H1 (cell line): ENCODE results near the gene MRPL16. TPM values are rescaled to one million over a fixed set of nuclear protein-coding genes. Genes with fewer than 3 reads are reported as not detected.

Experiments used
- CTCF ChIA-PET: fragments of 300-600 bp; sonication (Branson Sonifier 250); formaldehyde crosslinking; loops from one replicate; lab custom pipeline; 2021; ENCODE audit not compliant: partially characterized antibody; lab: Charles Lee
- POLR2A ChIA-PET: fragments of 300-600 bp; sonication (Branson Sonifier 250); formaldehyde crosslinking; loops from one replicate; lab custom pipeline; 2021; ENCODE audit warnings: inconsistent platforms; ENCODE audit not compliant: partially characterized antibody; lab: Charles Lee
- DNase-seq, 2 experiments: peaks; one replicate each; pipeline versions ENCODE4 v3.0.0 to v3.0.0-alpha.2; 2010 to 2022; ENCODE audit warnings: low spot score in 2 of 2, low read depth in 1 of 2, mixed read lengths in 1 of 2
- FAIRE-seq: peaks from 2 replicates; lab custom pipeline; 2011; peaks lifted over from hg19 to GRCh38; lab: Jason Lieb, UNC
- H2AFZ ChIP-seq: 2 replicates; pipeline ENCODE4 v1.8.1; 2012; ENCODE audit warnings: low read length, inconsistent platforms
- H2AK5ac ChIP-seq: 2 replicates; pipeline ENCODE4 v1.6.1; 2013; ENCODE audit warnings: low read depth, low read length
- H2BK120ac ChIP-seq: replicated peaks from 2 replicates; pipeline ENCODE3; 2013; ENCODE audit warnings: low read depth, low read length, inconsistent platforms
- H2BK12ac ChIP-seq: 2 replicates; pipeline ENCODE4 v1.6.1; 2013; ENCODE audit warnings: low read depth, low read length
- H2BK15ac ChIP-seq: 2 replicates; pipeline ENCODE4 v1.6.1; 2013; ENCODE audit warnings: low read length
- H2BK20ac ChIP-seq: 2 replicates; pipeline ENCODE4 v1.6.1; 2013; ENCODE audit warnings: low read length
- H2BK5ac ChIP-seq: 2 replicates; pipeline ENCODE4 v1.6.1; 2013; ENCODE audit warnings: low read depth, low read length
- H3K14ac ChIP-seq: 2 replicates; pipeline ENCODE4 v1.6.1; 2013; ENCODE audit warnings: inconsistent platforms; ENCODE audit not compliant: insufficient read length
- H3K18ac ChIP-seq: 2 replicates; pipeline ENCODE4 v1.6.1; 2013; ENCODE audit warnings: low read length; ENCODE audit errors: extremely low read depth
- H3K23ac ChIP-seq: 2 replicates; pipeline ENCODE4 v1.6.1; 2013; ENCODE audit warnings: inconsistent platforms; ENCODE audit not compliant: insufficient read length
- H3K23me2 ChIP-seq: 2 replicates; pipeline ENCODE4 v1.6.1; 2013; ENCODE audit warnings: low read depth, low read length
- H3K27ac ChIP-seq: 2 replicates; pipeline ENCODE4 v1.6.1; 2011; ENCODE audit warnings: low read depth, low read length, inconsistent platforms
- H3K27me3 ChIP-seq, 4 experiments: replicated peaks in 1 of 4; 1 replicate in 1 of 4; 2 replicates in 3 of 4; pipeline versions ENCODE4 v1.6.1 to v1.8.1; 2011 to 2013; ENCODE audit warnings: low read length in 3 of 4, mild to moderate bottlenecking in 3 of 4, inconsistent platforms in 2 of 4, mixed read lengths in 2 of 4, moderate library complexity in 1 of 4; ENCODE audit not compliant: control insufficient read depth in 3 of 4, insufficient read depth in 3 of 4; ENCODE audit errors: extremely low read depth in 1 of 4
- H3K36me3 ChIP-seq, 4 experiments: 2 replicates each; pipeline versions ENCODE4 v1.6.1 to v1.8.1; 2011 to 2013; ENCODE audit warnings: mild to moderate bottlenecking in 4 of 4, low read length in 3 of 4, moderate library complexity in 2 of 4, control low read depth in 1 of 4, inconsistent platforms in 1 of 4; ENCODE audit not compliant: insufficient read depth in 4 of 4, control insufficient read depth in 2 of 4
- H3K4ac ChIP-seq: replicated peaks from 2 replicates; pipeline ENCODE3; 2013; ENCODE audit warnings: low read length, low read depth, mixed read lengths, inconsistent platforms; ENCODE audit not compliant: insufficient read length
- H3K4me1 ChIP-seq, 4 experiments: replicated peaks in 1 of 4; 1 replicate in 1 of 4; 2 replicates in 3 of 4; pipeline versions ENCODE4 v1.6.1 to v1.8.1; 2011 to 2013; ENCODE audit warnings: low read length in 3 of 4, inconsistent platforms in 2 of 4, mixed read lengths in 1 of 4; ENCODE audit not compliant: insufficient read depth in 4 of 4, control insufficient read depth in 3 of 4
- H3K4me2 ChIP-seq, 2 experiments: 2 replicates each; pipeline versions ENCODE4 v1.6.1 to v1.8.1; 2011 to 2013; ENCODE audit warnings: low read depth in 2 of 2, low read length in 2 of 2, control low read depth in 1 of 2, inconsistent platforms in 1 of 2, mild to moderate bottlenecking in 1 of 2; ENCODE audit not compliant: insufficient read depth in 1 of 2
- H3K4me3 ChIP-seq, 4 experiments: fragments of 200-600, 300-600 bp in 1 of 4; sonication (generic), shearing (Covaris generic), sonication (Bioruptor Twin) in 1 of 4; 2 replicates each; pipeline versions ENCODE4 v1.5.1 to v1.8.1; 2011 to 2016; ENCODE audit warnings: low read length in 4 of 4, low read depth in 3 of 4, control low read depth in 2 of 4, inconsistent platforms in 2 of 4, mild to moderate bottlenecking in 2 of 4, mixed read lengths in 1 of 4, moderate library complexity in 1 of 4; ENCODE audit not compliant: insufficient read depth in 2 of 4; ENCODE audit errors: extremely low read depth in 1 of 4
- H3K56ac ChIP-seq: replicated peaks from 2 replicates; pipeline ENCODE3; 2013; ENCODE audit warnings: low read depth, mild to moderate bottlenecking, mixed read lengths, low read length, inconsistent platforms; ENCODE audit not compliant: insufficient read length
- H3K79me1 ChIP-seq: 2 replicates; pipeline ENCODE4 v1.6.1; 2013; ENCODE audit warnings: low read depth, low read length, control low read depth
- H3K79me2 ChIP-seq, 2 experiments: 2 replicates each; pipeline versions ENCODE4 v1.6.1 to v1.8.1; 2012 to 2013; ENCODE audit warnings: low read length in 2 of 2, mild to moderate bottlenecking in 2 of 2, inconsistent platforms in 1 of 2; ENCODE audit not compliant: insufficient read depth in 2 of 2, control insufficient read depth in 1 of 2
- H3K9ac ChIP-seq, 4 experiments: replicated peaks in 1 of 4; 1 replicate in 1 of 4; 2 replicates in 3 of 4; pipeline versions ENCODE4 v1.6.1 to v1.8.1; 2011 to 2013; ENCODE audit warnings: low read depth in 3 of 4, low read length in 3 of 4, control low read depth in 2 of 4, mild to moderate bottlenecking in 2 of 4, moderate library complexity in 2 of 4, inconsistent platforms in 1 of 4; ENCODE audit errors: extremely low read depth in 1 of 4
- H3K9me3 ChIP-seq, 2 experiments: 2 replicates each; pipeline versions ENCODE4 v1.6.1 to v1.8.1; 2012 to 2013; ENCODE audit warnings: mild to moderate bottlenecking in 2 of 2, moderate library complexity in 2 of 2, control low read depth in 1 of 2, inconsistent platforms in 1 of 2, low read depth in 1 of 2, low read length in 1 of 2, mixed read lengths in 1 of 2; ENCODE audit not compliant: insufficient read depth in 2 of 2
- H4K20me1 ChIP-seq, 2 experiments: replicated peaks in 1 of 2; 2 replicates each; pipeline versions ENCODE3 to v1.8.1; 2011 to 2013; ENCODE audit warnings: inconsistent platforms in 2 of 2, low read length in 2 of 2, mild to moderate bottlenecking in 1 of 2; ENCODE audit not compliant: insufficient read depth in 2 of 2, control insufficient read depth in 1 of 2
- H4K5ac ChIP-seq: 2 replicates; pipeline ENCODE4 v1.6.1; 2013; ENCODE audit warnings: low read length, low read depth, mixed read lengths, inconsistent platforms; ENCODE audit not compliant: insufficient read length
- H4K8ac ChIP-seq: 2 replicates; pipeline ENCODE4 v1.8.0; 2013; ENCODE audit warnings: mild to moderate bottlenecking, moderate library complexity, low read length, inconsistent platforms; ENCODE audit not compliant: insufficient read depth; ENCODE audit errors: extremely low read depth
- H4K91ac ChIP-seq: replicated peaks from 2 replicates; pipeline ENCODE3; 2013; ENCODE audit warnings: low read length, mixed read lengths, inconsistent platforms; ENCODE audit not compliant: insufficient read length
- CBX8 ChIP-seq: fragments of 300-800, 300-1000 bp; sonication (generic); IDR thresholded peaks from 2 replicates; pipeline ENCODE4 v1.7.1; 2016; ENCODE audit warnings: low read depth, low read length, borderline replicate concordance
- CTCF ChIP-seq, 3 experiments: IDR thresholded peaks; 1 replicate in 2 of 3; 2 replicates in 1 of 3; pipeline versions ENCODE4 v1.5.1 to v1.6.1; 2011; ENCODE audit warnings: low read length in 3 of 3, mild to moderate bottlenecking in 3 of 3, inconsistent platforms in 2 of 3, low read depth in 1 of 3, moderate library complexity in 1 of 3; ENCODE audit not compliant: insufficient read depth in 1 of 3; ENCODE audit errors: control extremely low read depth in 1 of 3
- HDAC2 ChIP-seq, 2 experiments: fragments of 300-600 bp in 1 of 2; sonication (generic) in 1 of 2; IDR thresholded peaks; 2 replicates each; pipeline ENCODE4 v1.6.1; 2011 to 2012; ENCODE audit warnings: low read depth in 2 of 2, low read length in 2 of 2, mild to moderate bottlenecking in 2 of 2, moderate library complexity in 2 of 2, borderline replicate concordance in 1 of 2, inconsistent platforms in 1 of 2
- HDAC6 ChIP-seq: IDR thresholded peaks from one replicate; pipeline ENCODE4 v1.7.1; 2012; ENCODE audit warnings: low read depth, mild to moderate bottlenecking, inconsistent platforms, low read length, moderate library complexity
- KDM5A ChIP-seq: fragments of 200-600 bp; IDR thresholded peaks from 2 replicates; pipeline ENCODE4 v1.7.1; 2012; ENCODE audit warnings: mild to moderate bottlenecking, low read length, inconsistent platforms, mixed read lengths
- NRF1 ChIP-seq: IDR thresholded peaks from 2 replicates; pipeline ENCODE4 v1.6.1; 2011; ENCODE audit warnings: mild to moderate bottlenecking, low read depth, low read length, improper control_type of control experiment
- SIX5 ChIP-seq: IDR thresholded peaks from 2 replicates; pipeline ENCODE4 v1.6.1; 2011; ENCODE audit warnings: mild to moderate bottlenecking, low read depth, low read length
- SP2 ChIP-seq: IDR thresholded peaks from 2 replicates; pipeline ENCODE4 v1.6.1; 2012; ENCODE audit warnings: mild to moderate bottlenecking, low read length, inconsistent platforms
- SUZ12 ChIP-seq: fragments of 200-600 bp; sonication (generic); IDR thresholded peaks from 2 replicates; pipeline ENCODE4 v1.6.1; 2012; ENCODE audit warnings: mild to moderate bottlenecking, inconsistent platforms, low read length, moderate library complexity, mixed read lengths
- TBP ChIP-seq: IDR thresholded peaks from 2 replicates; pipeline ENCODE4 v1.6.1; 2011; ENCODE audit warnings: low read depth, low read length, improper control_type of control experiment
- WGBS, 2 experiments: shearing (Covaris generic) in 1 of 2; methylation state at CpG; one replicate each; pipeline versions ENCODE4 v1.1.6 to v1.1.7; 2013 to 2015; ENCODE audit warnings: low lambda C conversion rate in 2 of 2, mixed read lengths in 2 of 2, inconsistent platforms in 1 of 2, low coverage in 1 of 2, missing lambda C conversion rate in 1 of 2; ENCODE audit not compliant: insufficient replicate concordance in 2 of 2, insufficient coverage in 1 of 2, insufficient read length in 1 of 2; ENCODE audit errors: extremely low coverage in 1 of 2, missing lambda C conversion rate in 1 of 2; 5-methylcytosine and 5-hydroxymethylcytosine counted together
- polyA plus RNA-seq, 7 experiments: library from polyadenylated mRNA; depleted of rRNA in 3 of 7; stranded (reverse) in 5 of 7; unstranded in 2 of 7; fragments of >200 nt in 5 of 7; fragments of 200-250 nt in 2 of 7; gene quantifications; 1 replicate in 5 of 7; 2 replicates in 1 of 7; 4 replicates in 1 of 7; pipeline versions ENCODE4 v1.2.1 to v1.2.3, GENCODE V29; 2011 to 2013; ENCODE audit warnings: missing spikeins in 2 of 7, mixed read lengths in 2 of 7
- total RNA-seq: library from RNA; stranded (reverse); fragmentation: NEBNext Ultra II Directional; extraction: Animal tissue kit (Norgen Biotek cat#: 25700); gene quantifications from 2 replicates; pipeline ENCODE4 v1.2.1, GENCODE V29; 2021

Gene MRPL16
- total and polyA plus RNA-seq, 2 of the 8 experiments (the other 6 are each of a cell fraction or from before 2014, with no cell fraction given) = 69.2 to 79.8 TPM

- Histone ChIP-seq H4K20me1 (peaks cover 0 to 3% of the 10 kb centered on the region in 2 experiments), H3K9ac (no peak overlapping the region; a peak in 2 of 7 replicates), H3K4me2 (peak overlapping the region; percentile 77 to 85)
- TF ChIP-seq NRF1 (no peak), HDAC6 (no peak), SIX5 (no peak), KDM5A (no peak), CTCF (IDR thresholded peaks at IDR 0.05; ENCODE audit: control extremely low read depth in 1 of 3, insufficient read depth in 1 of 3, low read depth in 1 of 3, low read length in 3 of 3) (no peak), HDAC2 (IDR thresholded peaks at IDR 0.05; ENCODE audit: borderline replicate concordance in 1 of 2, low read depth in 2 of 2, low read length in 2 of 2) (no peak), TBP (no peak), SP2 (no peak), CBX8 (no peak), SUZ12 (no peak)
Measured at GRCh38 chr11:59810911-59811259, 307 bp upstream of the MRPL16 start.

More at GRCh38 chr11:59810911-59811259, 307 bp upstream of the MRPL16 start:
- H3K4me1 ChIP-seq = peaks cover 0 to 10% (median 3%) of the 10 kb centered on the region in 4 experiments; a peak in 5 of 7 replicates
- H3K27me3 ChIP-seq = no peaks in the 10 kb centered on the region
- peak overlapping the region; percentile 38; the same call in 1 of the 2 replicates for H4K8ac ChIP-seq
- no peak overlapping the region for H3K56ac ChIP-seq
- H3K79me1 ChIP-seq = 0 out of 2 replicates have a peak, but pooled peaks cover 3% of the 10 kb centered on the region
- H2AK5ac ChIP-seq = no peak overlapping the region
- FAIRE-seq (no peak), DNase-seq (no peak)
- no peak overlapping the region for H4K5ac ChIP-seq
- no peak overlapping the region for H2BK15ac ChIP-seq
- H3K27ac ChIP-seq = peak overlapping the region; percentile 87; the same call in 1 of the 2 replicates
- POLR2A ChIA-PET = interaction anchor here (0.9 to 2.3 kb wide), 7 partner anchors 10 to 247 kb away, joined by 3 to 13 read pairs (median 3); partner anchors contain the start of genes PATL1 and STX3
- H2BK12ac ChIP-seq = no peak overlapping the region
- H3K4ac ChIP-seq = no peak overlapping the region
- 17% methylated on average over 8 of the region's 8 CpGs; no CpG with 5 or more reads in 1 of the 2 experiments for WGBS, 2 experiments
- H3K36me3 ChIP-seq = peaks cover 3 to 23% (median 14%) of the 10 kb centered on the region in 4 experiments
- H2AFZ ChIP-seq = 0 out of 2 replicates have a peak overlapping the region, but pooled peaks have one; percentile 70
- peak overlapping the region; percentile 22 for H4K91ac ChIP-seq
- CTCF ChIA-PET = interaction anchor here (1.2 to 4.6 kb wide), 5 partner anchors 9 to 319 kb away, joined by 3 to 23 read pairs (median 7); partner anchors contain the start of gene STX3
- H2BK20ac ChIP-seq = no peak overlapping the region
- 0 out of 2 replicates have a peak, but pooled peaks cover 4% of the 10 kb centered on the region for H3K23me2 ChIP-seq
- no peak overlapping the region for H3K23ac ChIP-seq
- peaks cover 0 to 11% of the 10 kb centered on the region in 2 experiments; a peak in 2 of 4 replicates for H3K79me2 ChIP-seq
- H3K14ac ChIP-seq = no peak overlapping the region
- no peak overlapping the region for H2BK120ac ChIP-seq
- no peaks in the 10 kb centered on the region for H3K9me3 ChIP-seq
- H3K18ac ChIP-seq = no peak overlapping the region
- peak overlapping the region; percentile 79 to 100 (median 90); a peak in 7 of 8 replicates for H3K4me3 ChIP-seq
- peak overlapping the region; percentile 27; the same call in 1 of the 2 replicates for H2BK5ac ChIP-seq
